ENCODE results near the gene SERPINA9. TPM values are rescaled to one million over a fixed set of nuclear protein-coding genes. Genes with fewer than 3 reads are reported as not detected.

Gene SERPINA9
- total RNA-seq, 2 experiments from 2014 or later, result not detected

DNA sequence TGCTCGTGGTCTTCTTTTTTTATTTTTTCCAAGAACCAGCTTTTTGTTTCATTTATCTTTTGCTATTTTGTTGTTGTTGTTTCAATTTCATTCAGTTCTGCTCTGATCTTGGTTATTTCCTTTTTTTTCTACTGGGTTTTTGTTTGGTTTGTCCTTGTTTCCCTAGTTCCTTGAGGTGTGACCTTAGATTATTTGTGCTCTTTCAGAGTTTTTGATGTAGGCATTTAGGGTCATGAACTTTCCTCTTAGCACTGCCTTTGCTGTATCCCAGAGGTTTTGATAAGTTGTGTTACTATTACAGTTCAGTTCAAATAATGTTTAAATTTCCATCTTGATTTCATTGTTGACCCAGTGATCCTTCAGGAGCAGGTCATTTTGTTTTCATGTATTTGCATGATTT is 20.1 kb downstream of the SERPINA9 start:
- DNase-seq (no peak), ATAC-seq (no peak)
- Mint-ChIP-seq H3K27ac (no peak overlapping the region), H3K36me3 (ENCODE audit: low read depth) (no peaks in the 10 kb centered on the region), H3K9me3 (ENCODE audit: insufficient read depth) (no peaks in the 10 kb centered on the region), H3K4me1 (ENCODE audit: low read depth) (peaks cover 4% of the 10 kb centered on the region), H3K27me3 (ENCODE audit: low read depth) (peaks cover 18% of the 10 kb centered on the region), H3K4me3 (no peak overlapping the region)
- ChIA-PET CTCF (no interaction called here), POLR2A (no interaction called here)

GRCh38 chr14:94451826-94452225 is 24.2 kb downstream of the SERPINA9 start:
- POLR2A ChIA-PET, result no interaction called here
- Mint-ChIP-seq H3K27me3 (ENCODE audit: low read depth) (peaks cover 12% of the 10 kb centered on the region), H3K4me1 (ENCODE audit: low read depth) (no peaks in the 10 kb centered on the region), H3K9me3 (ENCODE audit: insufficient read depth) (no peaks in the 10 kb centered on the region), H3K27ac (no peak overlapping the region), H3K36me3 (ENCODE audit: low read depth) (no peaks in the 10 kb centered on the region), H3K4me3 (no peak overlapping the region)
- CTCF ChIA-PET, result no interaction called here
- ATAC-seq (no peak), DNase-seq (no peak)

- no peak overlapping the region for H3K27ac Mint-ChIP-seq
- H3K36me3 Mint-ChIP-seq (ENCODE audit: low read depth), result no peaks in the 10 kb centered on the region
- ATAC-seq (no peak), DNase-seq (no peak)
- H3K9me3 Mint-ChIP-seq (ENCODE audit: insufficient read depth), result no peaks in the 10 kb centered on the region
- ChIA-PET POLR2A (no interaction called here), CTCF (no interaction called here)
- no peaks in the 10 kb centered on the region for H3K4me1 Mint-ChIP-seq (ENCODE audit: low read depth)
- peaks cover 10% of the 10 kb centered on the region for H3K27me3 Mint-ChIP-seq (ENCODE audit: low read depth)
- no peak overlapping the region for H3K4me3 Mint-ChIP-seq
Measured at GRCh38 chr14:94451091-94451771, 24.8 kb downstream of the SERPINA9 start.

DNA sequence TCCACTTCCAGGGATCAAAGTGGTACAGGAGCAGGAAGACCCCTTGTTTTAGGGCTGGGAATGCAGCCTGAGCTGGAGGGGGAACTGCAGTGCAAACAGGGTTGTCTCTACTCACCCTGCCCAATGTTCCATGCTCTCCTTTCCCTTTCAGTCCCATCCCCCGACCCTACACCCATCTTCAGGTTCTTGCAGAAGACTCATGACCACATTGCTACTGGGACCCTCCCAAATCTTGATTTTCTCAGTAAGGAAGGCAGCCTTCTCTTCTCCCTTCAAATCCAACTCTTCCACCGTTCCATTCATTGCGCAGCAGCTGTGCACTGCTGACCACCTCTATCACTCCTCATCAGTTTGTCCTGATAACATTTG is 25.3 kb downstream of the SERPINA9 start:
- Mint-ChIP-seq H3K4me3 (no peak overlapping the region), H3K36me3 (ENCODE audit: low read depth) (no peaks in the 10 kb centered on the region), H3K4me1 (ENCODE audit: low read depth) (no peaks in the 10 kb centered on the region), H3K27me3 (ENCODE audit: low read depth) (peaks cover 10% of the 10 kb centered on the region), H3K9me3 (ENCODE audit: insufficient read depth) (no peaks in the 10 kb centered on the region), H3K27ac (no peak overlapping the region)
- ChIA-PET POLR2A (no interaction called here), CTCF (no interaction called here)
- ATAC-seq (no peak), DNase-seq (no peak)

DNA sequence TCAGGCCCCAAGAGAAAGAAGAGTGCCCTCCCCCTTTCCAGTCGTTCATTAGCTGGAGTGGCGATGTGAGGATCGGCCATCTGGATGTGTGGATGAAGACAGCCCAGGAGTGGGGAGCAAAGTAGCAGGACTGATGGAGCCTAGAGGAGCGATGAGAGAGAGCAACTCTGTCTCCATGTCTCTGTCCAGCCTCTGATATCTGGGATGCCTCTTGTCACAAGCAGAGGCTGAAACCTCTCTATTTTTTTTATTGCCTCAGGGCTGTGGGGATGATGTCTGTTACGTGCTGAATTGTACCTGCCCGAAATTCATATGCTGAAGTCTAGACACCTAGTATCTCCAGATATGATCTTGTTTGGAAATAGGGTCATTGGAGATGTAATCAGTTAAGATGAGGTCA is 26.1 kb downstream of the SERPINA9 start:
- Mint-ChIP-seq H3K4me3 (no peak overlapping the region), H3K27me3 (ENCODE audit: low read depth) (peaks cover 9% of the 10 kb centered on the region), H3K36me3 (ENCODE audit: low read depth) (no peaks in the 10 kb centered on the region), H3K9me3 (ENCODE audit: insufficient read depth) (no peaks in the 10 kb centered on the region), H3K4me1 (ENCODE audit: low read depth) (no peaks in the 10 kb centered on the region), H3K27ac (no peak overlapping the region)
- ATAC-seq, result no peak
- DNase-seq, result no peak
- ChIA-PET CTCF (interaction anchor here (1.1 kb wide), 1 partner anchor 42 kb away, joined by 3 read pairs; no protein-coding TSS in a partner anchor), POLR2A (no interaction called here)

DNA sequence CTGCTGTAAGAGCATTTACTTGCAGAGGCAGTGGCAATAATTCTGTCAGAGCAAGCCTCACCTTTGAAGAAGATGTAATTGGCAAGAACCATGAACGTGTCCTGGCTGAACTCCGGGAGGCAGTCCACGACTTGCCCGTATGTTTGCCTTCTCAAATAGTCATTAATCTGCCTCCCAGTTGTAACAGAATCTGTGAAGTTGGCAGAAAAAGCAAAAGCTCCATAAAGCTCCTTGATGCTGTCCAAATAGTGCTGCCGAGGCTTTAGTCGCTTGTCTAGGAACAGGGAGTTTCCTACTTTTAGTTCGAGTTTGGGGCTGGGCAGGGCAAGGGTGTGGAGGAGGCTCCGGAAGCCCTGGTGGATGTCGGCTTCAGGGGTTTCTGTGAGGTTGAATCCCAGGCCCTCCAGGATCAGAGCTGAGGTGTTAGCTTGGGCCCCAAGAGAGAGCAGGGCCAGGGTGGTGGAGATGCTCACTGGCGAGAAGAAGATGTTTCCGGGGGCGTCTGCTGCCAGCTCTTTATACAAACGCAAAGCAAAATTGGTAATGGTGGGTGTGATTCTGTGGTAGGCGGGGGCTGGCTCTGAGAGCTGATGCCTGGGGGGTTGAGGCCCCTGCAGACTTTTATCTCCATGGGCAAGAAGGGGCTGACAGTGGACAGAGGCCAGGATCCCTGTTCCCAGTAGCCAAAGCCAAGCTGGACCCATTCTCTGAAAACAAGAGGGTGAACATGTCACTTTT is 27.8 kb downstream of the SERPINA9 start:
- Mint-ChIP-seq H3K4me3 (no peak overlapping the region), H3K9me3 (ENCODE audit: insufficient read depth) (no peaks in the 10 kb centered on the region), H3K27ac (no peak overlapping the region), H3K4me1 (ENCODE audit: low read depth) (no peaks in the 10 kb centered on the region), H3K36me3 (ENCODE audit: low read depth) (no peaks in the 10 kb centered on the region), H3K27me3 (ENCODE audit: low read depth) (peaks cover 6% of the 10 kb centered on the region)
- CTCF ChIA-PET, result no interaction called here
- DNase-seq (no peak), ATAC-seq (no peak)
- POLR2A ChIA-PET, result no interaction called here

DNA sequence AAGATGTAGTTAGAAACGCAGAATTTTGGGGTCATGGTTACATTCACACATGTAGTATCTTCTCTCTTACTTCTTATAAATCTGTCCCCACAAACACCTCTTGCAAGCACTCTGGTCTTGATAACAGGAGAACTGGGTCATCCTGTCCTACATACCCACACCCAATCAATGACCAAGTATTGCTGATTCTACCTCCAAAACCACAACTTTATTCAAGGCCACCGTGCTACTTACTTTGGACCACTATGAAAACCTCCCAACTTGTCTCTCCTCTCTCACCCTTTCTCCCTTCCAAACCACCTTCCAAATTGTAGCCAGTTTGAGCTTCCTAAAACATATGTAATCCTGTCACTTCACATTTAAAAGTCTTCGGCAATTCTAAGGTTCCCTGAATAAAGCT is 28.8 kb downstream of the SERPINA9 start:
- no peaks in the 10 kb centered on the region for H3K4me1 Mint-ChIP-seq (ENCODE audit: low read depth)
- ChIA-PET CTCF (no interaction called here), POLR2A (interaction anchor here (0.5 kb wide), 1 partner anchor 10 kb away, joined by 3 read pairs; no protein-coding TSS in a partner anchor)
- peaks cover 6% of the 10 kb centered on the region for H3K27me3 Mint-ChIP-seq (ENCODE audit: low read depth)
- ATAC-seq (no peak), DNase-seq (no peak)
- H3K4me3 Mint-ChIP-seq, result no peak overlapping the region
- no peak overlapping the region for H3K27ac Mint-ChIP-seq
- H3K9me3 Mint-ChIP-seq (ENCODE audit: insufficient read depth), result no peaks in the 10 kb centered on the region
- no peaks in the 10 kb centered on the region for H3K36me3 Mint-ChIP-seq (ENCODE audit: low read depth)

- ATAC-seq, result no peak
- Mint-ChIP-seq H3K9me3 (ENCODE audit: insufficient read depth) (no peaks in the 10 kb centered on the region), H3K36me3 (ENCODE audit: low read depth) (no peaks in the 10 kb centered on the region), H3K27ac (no peak overlapping the region), H3K4me1 (ENCODE audit: low read depth) (no peaks in the 10 kb centered on the region), H3K27me3 (ENCODE audit: low read depth) (peaks cover 6% of the 10 kb centered on the region), H3K4me3 (no peak overlapping the region)
- ChIA-PET CTCF (interaction anchor here (1.9 kb wide), 1 partner anchor 12 kb away, joined by 5 read pairs; no protein-coding TSS in a partner anchor), POLR2A (no interaction called here)
- no peak for DNase-seq
Measured at GRCh38 chr14:94446126-94446525, 29.9 kb downstream of the SERPINA9 start.

GRCh38 chr14:94445003-94445402 is 31.0 kb downstream of the SERPINA9 start:
- H3K36me3 Mint-ChIP-seq (ENCODE audit: low read depth), result no peaks in the 10 kb centered on the region
- DNase-seq (no peak), ATAC-seq (no peak)
- H3K9me3 Mint-ChIP-seq (ENCODE audit: insufficient read depth), result no peaks in the 10 kb centered on the region
- H3K4me1 Mint-ChIP-seq (ENCODE audit: low read depth), result no peaks in the 10 kb centered on the region
- POLR2A ChIA-PET, result no interaction called here
- H3K27me3 Mint-ChIP-seq (ENCODE audit: low read depth), result peaks cover under 1% of the 10 kb centered on the region
- CTCF ChIA-PET, result interaction anchor here (1.9 kb wide), 1 partner anchor 11 kb away, joined by 5 read pairs; no protein-coding TSS in a partner anchor
- H3K4me3 Mint-ChIP-seq, result no peak overlapping the region
- no peak overlapping the region for H3K27ac Mint-ChIP-seq

GRCh38 chr14:94441531-94442205 is 34.3 kb downstream of the SERPINA9 start:
- H3K4me3 Mint-ChIP-seq, result no peak overlapping the region
- H3K4me1 Mint-ChIP-seq (ENCODE audit: low read depth), result no peaks in the 10 kb centered on the region
- no peaks in the 10 kb centered on the region for H3K9me3 Mint-ChIP-seq (ENCODE audit: insufficient read depth)
- POLR2A ChIA-PET, result no interaction called here
- H3K27me3 Mint-ChIP-seq (ENCODE audit: low read depth), result no peaks in the 10 kb centered on the region
- no peaks in the 10 kb centered on the region for H3K36me3 Mint-ChIP-seq (ENCODE audit: low read depth)
- H3K27ac Mint-ChIP-seq, result no peak overlapping the region
- no peak for DNase-seq
- no peak for ATAC-seq
- CTCF ChIA-PET, result no interaction called here

DNA sequence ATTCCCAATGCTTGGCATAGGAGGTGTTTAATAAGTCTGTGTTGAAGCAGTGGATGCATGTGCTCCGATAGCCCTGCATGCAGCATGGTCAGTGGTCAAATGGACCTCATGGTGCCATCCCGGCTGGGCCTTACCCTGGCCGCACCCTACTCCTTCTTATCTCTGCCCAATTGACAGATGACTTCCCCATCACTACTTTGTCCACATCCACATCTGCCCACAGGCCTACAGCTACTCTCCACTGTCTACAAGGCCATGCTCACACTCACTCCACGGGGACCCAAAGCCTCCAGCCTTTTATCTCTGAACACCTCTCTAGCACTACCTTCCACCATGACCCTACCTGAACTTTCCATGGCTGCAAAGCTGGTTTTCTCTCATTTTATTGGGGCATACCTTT is 34.9 kb downstream of the SERPINA9 start:
- Mint-ChIP-seq H3K4me3 (no peak overlapping the region), H3K9me3 (ENCODE audit: insufficient read depth) (no peaks in the 10 kb centered on the region), H3K36me3 (ENCODE audit: low read depth) (no peaks in the 10 kb centered on the region), H3K4me1 (ENCODE audit: low read depth) (no peaks in the 10 kb centered on the region), H3K27me3 (ENCODE audit: low read depth) (no peaks in the 10 kb centered on the region), H3K27ac (no peak overlapping the region)
- POLR2A ChIA-PET, result no interaction called here
- no peak for ATAC-seq
- no peak for DNase-seq
- CTCF ChIA-PET, result no interaction called here

DNA sequence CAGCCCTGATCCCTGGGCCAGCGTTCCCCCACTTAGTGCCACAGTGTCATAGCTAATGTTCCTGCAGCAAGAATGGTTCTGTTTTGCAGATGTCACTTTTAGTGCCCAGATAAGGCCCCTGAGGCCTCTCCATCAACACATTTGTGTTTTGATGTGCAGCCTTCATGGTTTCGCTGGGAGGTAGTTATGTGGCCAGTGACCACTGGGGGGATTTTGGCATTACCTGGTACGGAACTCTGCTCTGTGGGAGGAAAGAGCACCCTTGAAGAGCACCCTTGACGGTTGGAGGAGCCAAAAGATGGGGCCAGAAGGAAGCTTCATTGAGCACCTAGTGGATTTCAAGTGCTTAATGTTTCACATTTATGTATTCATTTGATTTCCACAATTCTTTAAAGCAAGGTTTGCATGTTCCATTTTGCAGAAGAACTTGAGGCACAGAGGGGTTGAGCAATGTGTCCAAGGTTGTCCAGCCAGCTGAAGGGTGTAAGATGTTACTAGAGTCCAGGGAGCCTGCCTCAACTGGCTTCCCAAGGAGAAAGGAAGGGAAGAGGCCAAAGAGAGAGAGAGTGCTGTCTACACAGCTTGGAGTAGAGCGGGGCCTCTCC is 36.4 kb downstream of the SERPINA9 start:
- no peak overlapping the region for H3K4me3 Mint-ChIP-seq
- H3K36me3 Mint-ChIP-seq (ENCODE audit: low read depth), result no peaks in the 10 kb centered on the region
- ChIA-PET POLR2A (no interaction called here), CTCF (no interaction called here)
- no peaks in the 10 kb centered on the region for H3K27me3 Mint-ChIP-seq (ENCODE audit: low read depth)
- no peak overlapping the region for H3K27ac Mint-ChIP-seq
- no peaks in the 10 kb centered on the region for H3K9me3 Mint-ChIP-seq (ENCODE audit: insufficient read depth)
- ATAC-seq (no peak), DNase-seq (no peak)
- H3K4me1 Mint-ChIP-seq (ENCODE audit: low read depth), result no peaks in the 10 kb centered on the region

Measured in activated CD8-positive, alpha-beta T cell treated with anti-CD3 and anti-CD28 coated beads, Interleukin-2, amount 10 ng/mL, durations not matched to agents 7 days and 5 days (primary cell).